ENCODE measurements around the gene CHGA.

CHGA gene

DNA sequence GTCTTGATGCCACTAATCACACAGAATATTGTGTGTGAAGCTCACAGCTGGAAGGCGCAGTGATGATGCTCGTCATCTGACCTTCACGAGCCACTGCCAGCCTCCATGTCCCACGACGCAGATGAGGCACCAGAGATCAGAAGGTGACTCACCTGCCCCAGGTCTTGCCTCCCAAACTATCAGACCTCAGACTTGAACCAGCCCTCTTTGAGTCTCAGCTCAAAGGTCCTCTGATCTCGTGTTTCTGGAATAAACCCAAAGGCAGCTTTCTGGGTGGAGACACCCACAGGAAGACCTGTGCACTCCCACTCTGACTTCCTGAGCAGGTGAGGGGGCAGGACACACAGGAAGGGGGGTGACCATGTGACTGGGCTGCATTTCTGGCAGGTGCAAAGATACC, 19.6 kb upstream of the CHGA start:
- DNase-seq (ENCODE audit: low spot score): no peak

DNA sequence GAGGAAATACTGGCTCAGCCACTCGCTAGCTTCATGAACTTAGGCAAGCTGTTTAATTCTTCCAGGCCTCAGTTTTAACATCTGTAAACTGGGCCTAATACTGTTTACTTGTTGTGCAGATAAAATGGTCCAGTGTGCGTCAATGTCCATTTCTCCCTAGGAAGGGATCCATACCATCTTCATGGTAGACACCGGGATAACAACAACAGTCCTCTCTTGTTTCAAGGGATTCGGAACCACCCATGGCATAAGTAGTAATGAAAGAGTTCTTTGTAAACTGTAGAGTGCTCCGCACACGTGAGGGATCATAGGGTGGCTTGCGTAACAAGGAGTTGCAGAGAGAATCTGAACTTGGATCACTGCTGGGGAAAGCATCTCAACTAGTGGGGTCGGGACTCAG, 17.3 kb upstream of the CHGA start:
- no peak for DNase-seq (ENCODE audit: low spot score)

DNA sequence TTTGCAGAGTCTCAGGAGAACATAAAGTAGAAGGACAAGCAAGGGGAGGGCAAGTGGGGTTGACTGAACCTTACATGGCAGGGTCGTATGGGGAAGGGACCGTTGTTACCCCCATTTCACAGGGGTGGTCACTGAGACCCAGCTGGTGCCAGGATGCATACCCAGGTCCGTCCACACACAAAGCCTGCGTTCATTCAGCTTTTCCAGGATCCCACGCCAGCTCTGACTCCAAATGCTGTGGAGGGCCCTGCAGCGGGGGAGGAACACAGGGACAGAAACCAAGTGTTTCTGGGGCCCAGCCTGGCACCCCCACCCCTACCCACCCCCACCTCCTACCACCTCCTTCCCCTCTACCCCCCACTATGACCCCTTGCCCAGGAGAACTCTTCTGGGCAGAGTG, 16.5 kb upstream of the CHGA start:
- no peak for DNase-seq (ENCODE audit: low spot score)

DNA sequence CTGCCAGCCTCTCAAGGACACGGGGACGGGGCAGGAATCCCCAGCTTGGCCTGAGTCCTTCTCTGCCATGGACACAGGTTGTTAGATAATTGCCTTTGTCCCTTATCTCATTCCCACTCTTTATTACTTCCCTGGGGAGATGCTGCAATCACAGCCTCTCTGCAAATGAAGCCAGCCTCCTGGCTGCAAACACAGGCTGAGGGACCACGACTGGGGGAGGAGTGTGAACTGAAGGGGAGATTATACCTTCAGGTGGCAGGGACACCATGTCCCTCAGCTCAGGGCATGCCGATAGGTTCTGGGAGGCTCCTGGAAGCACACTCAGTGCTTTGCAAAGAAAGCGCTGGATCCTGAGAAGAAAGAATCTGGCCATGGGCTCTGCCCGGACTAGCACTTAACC, 16.1 kb upstream of the CHGA start:
- peak; percentile 60 for DNase-seq (ENCODE audit: low spot score)

DNA sequence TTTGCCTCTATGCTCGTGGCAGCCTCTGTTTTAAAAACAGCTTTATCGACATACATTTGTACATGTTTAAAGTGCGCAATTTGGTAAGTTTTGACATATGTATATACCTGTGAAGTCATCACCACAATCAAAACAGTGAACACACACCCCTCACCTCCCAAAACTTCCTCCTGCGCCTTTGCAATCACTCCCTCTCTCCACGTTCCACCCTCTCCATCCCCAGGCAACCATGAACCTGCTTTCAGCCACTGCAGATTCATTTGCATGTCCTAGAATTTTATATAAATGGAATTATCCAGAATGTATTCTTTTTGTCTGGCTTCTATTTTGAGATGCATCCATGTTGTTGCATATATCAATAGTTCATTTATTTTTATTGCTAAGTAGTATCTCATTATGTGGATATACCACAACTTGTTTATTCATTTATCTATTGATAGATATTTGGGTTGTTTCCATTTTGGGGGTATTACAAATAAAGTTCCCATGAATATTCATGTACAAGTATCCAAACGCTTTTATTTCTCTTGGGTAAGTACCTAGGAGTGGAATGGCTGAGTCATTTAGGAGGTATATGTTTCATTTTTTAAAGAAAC, 15.5 kb upstream of the CHGA start:
- DNase-seq (ENCODE audit: low spot score): no peak

DNA sequence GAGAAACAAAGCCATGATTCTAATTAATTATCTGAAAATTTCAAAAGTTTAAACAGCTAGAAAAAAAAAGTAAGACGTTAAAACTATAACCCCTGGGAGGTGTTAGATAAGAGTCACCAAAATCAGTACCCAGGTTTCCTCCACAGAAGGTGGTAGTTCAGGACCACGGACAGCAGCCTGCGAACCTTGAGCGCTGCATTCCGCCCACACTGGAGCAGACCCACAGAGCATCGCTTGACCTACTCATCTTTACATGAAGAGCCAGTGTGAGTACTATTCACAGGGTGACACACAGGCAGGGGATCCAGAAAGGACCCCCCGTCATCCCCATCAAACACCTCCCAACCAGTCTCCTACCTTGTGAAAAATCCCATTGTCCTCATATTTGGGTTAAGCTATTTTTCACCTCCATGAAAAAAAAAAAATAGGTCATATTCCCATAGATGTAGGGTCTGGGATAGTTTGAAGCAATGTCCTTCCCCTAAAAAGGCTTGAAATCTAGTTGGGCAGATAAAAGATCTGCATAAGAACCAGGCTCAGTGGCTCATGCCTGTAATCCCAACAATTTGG, 8.8 kb upstream of the CHGA start:
- DNase-seq (ENCODE audit: low spot score): peak; percentile 55

DNA sequence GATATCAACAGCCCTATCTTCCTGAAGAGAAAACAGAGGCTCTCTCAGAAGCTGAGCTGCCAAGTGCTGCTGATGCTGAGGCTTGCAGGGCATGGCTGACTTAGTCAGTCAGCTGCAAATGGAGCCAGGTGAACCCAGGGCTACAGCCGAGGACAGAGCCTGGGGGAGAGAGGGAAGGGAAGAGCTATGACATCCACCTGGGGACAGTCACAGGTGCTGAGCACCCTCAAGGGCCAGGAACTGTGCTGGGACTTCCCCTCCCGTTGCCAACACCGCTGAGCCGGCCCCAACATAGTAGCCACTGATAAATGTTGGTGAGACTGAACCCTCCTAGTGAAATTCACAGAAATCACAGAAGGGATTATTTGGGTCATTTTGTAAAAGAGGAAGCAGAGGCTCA, 6.7 kb upstream of the CHGA start:
- DNase-seq (ENCODE audit: low spot score): no peak

DNA sequence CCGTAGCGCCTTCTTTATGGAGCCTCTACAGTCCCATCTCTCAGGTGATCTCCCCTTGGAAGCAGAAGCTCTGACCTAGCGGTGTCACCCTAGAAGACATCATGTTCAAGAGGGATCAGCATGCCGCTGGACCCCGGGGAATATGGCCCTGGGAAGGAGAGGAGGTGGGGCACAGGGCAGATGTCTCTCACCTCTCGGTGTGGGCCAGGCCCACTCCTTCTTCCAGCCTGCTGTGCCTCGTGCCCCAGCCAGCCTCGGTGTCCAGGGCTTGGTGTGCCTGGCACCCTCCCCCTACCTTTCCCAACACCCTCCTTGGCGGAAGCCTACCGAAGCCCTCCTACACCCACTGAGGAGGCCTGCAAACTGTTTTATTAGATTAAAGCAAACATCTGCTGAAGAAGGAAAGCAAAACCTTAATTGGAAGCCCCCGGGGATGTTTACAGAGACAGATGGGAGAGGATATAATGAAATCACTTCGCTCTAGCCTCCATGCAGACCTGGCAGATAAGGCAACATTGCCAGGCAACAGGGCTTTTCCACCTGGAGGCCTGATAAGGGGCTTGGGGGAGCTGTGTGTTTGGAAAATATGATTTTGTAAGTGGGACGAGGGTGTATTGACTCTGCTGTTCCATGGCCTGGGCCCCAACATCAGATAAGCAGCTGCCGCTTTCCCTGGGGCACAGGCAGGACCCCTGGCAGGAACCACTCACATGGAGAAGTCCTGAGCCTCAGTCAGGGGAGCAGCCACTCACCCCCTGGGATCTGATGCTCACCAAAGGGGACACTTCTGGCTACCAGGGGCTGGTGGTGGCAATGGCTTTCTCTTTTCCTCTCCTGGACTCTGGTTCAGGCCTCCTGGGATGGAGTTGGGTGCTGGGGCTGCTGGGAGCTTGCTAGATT, 5.7 kb upstream of the CHGA start:
- DNase-seq (ENCODE audit: low spot score): no peak

DNA sequence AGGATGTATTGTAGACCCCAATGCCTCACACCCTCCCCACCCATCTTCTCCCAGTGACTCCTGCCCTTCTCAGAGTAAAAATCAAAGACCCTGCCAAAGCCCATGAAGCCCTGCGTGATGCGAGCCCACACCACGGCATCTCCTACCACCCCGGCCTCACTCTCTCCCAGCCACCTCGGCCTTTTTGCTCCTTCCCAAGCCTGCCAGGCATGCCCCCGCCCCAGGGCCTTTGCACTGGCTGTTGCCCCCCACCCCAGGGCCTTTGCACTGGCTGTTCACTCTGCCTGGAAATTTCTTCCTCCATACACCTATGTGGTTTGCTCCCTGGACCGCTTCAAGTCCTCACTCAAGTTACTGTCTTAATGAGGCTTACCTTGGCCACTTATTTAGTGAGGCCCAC, 5.0 kb upstream of the CHGA start:
- no peak for DNase-seq (ENCODE audit: low spot score)

DNA sequence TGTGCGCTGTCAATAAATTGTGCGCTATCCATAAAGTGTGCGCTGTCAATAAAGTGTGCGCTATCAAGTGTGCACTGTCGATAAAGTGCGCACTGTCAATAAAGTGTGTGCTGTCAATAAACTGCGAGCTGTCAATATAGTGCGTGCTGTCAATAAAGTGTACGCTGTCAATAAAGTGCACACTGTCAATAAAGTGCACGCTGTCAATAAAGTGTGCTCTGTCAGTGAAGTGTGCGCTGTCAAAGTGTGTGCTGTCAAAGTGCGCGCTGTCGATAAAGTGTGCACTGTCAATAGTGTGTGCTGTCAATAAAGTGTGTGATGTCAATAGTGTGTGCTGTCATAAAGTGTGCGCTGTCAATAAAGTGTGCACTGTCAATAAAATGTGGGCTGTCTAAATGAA, 2.9 kb upstream of the CHGA start:
- DNase-seq (ENCODE audit: low spot score): no peak

DNA sequence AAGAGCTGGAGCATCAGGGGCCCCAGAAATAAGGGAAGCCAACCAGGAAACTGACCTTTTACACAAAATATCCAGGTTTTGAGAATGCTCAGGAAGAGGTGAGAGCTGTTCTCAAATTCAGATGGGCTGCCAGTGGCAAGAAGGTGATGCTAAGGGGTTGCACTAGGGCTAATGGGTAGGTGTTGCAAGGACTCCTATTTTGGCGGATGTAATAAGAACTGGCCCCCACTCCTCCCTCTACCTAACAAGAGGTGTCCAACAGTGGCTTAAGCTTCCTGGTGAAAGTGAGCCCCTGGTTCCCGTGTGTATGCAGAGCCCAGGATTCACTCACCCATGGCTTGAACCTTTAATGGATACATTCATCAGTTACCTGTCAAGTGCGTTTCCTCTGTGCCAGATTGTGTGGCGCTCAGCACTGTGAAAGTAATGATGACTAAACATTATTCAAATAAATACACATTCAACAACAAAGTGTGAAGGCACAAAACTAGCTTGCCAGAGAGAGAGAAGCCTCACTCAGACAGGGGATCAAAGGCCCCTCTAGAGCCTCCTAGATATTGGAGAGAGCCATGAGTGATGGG, 705 bp upstream of the CHGA start:
- no peak for DNase-seq (ENCODE audit: low spot score)

DNA sequence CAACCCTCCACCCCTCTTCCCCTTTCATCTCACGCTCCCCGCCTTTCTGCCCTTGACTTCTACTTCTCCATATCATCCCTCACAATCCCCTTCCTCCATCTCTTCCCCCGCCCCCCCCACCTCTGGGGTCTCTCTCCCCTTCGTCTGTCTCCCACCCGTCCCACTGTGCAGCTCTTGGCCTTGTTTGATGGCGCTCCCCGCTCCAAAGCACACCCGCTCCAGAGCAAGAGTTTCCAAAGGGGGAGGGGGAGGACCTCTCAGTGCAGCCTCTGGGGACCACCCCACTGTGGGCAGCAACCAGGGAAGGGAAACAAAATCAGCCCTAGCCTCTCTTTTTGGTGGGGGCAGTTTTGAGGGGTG, 774 bp downstream of the CHGA start:
- no peak for DNase-seq (ENCODE audit: low spot score)

DNA sequence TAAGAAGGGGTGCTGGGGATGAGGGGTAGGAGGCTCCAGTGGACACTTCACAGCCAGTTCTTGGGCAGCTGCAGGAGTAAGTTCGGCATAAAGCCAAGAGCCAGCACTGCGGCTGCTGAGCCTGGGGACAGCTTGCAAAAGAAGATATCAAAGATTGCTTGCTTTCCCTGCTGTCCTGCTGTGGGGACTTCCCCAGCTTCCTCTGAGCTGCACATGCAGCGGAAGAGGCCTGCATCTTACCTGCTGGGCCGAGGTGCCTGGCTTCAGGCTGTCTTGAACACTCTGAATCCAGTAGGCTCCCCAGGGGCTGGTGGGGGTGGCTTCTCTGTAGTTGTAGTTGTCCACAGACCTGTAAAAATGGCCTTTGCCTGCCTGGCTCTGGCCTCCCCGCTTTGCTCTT, 1.3 kb downstream of the CHGA start:
- DNase-seq (ENCODE audit: low spot score): no peak

DNA sequence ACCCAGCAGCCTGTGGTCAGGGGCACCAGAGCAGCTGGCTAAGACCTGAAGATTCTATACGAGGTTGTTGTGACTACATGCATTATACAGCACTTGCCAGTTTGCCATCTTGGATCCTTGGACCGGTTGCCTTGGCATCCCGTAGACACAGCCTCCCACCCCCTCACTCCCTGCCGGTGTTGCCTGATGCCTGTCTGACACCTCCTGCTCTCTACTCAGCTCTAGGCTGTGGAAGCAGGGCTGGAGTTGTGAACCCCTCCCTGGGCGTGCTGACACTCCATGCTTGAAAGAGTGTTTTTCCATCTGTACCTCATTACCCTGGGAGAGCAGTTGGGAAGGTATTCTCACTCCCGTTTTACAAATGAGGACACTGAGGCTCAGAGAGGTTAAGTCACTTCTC, 2.5 kb downstream of the CHGA start:
- DNase-seq (ENCODE audit: low spot score): no peak

DNA sequence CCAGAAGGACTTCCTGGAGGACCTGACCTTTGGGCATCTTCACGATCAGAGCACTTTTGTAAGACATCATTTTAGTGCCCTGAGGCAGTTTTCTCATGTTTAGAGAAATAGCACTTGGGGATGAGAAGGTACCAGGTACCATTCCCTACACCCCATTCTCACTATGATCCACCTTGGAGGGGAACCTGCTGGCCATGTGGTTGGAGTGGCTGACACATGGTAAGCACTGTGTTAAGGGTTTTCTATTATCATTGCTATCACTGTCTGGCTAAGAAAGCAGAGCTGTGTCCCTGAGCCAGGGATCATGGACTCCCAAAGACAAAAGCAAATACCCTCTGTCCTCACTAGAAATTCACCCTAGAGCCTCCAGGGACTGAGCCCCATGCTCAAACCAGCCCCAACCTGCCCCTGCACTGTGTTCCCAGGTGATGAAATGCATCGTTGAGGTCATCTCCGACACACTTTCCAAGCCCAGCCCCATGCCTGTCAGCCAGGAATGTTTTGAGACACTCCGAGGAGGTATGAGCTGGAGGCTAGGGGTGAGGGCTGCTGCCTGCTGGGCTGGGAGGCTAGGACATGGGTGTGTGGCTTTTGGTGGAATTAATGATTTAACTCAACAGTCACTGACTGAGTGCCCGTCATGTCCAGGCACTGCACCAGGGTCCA, 3.4 kb downstream of the CHGA start:
- no peak for DNase-seq (ENCODE audit: low spot score)

DNA sequence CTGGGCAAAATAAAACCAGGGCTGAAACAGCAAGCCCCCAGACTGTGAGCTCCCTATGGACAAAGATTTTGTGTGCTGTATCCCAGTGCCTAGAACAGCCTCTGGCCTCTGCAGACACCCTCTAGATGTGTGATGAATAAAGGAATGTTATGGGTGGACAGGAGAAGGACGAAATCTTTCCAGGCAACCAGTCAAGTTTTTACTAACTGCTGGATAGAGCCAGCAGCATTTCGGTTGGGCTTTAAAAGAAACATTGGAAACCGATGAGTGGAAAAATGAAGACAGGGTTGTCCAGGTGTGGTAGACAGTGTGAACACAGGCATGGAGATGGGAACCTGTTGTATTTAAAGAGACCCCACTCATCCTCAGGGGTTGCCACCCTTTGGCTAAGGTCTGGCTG, 4.0 kb downstream of the CHGA start:
- no peak for DNase-seq (ENCODE audit: low spot score)

DNA sequence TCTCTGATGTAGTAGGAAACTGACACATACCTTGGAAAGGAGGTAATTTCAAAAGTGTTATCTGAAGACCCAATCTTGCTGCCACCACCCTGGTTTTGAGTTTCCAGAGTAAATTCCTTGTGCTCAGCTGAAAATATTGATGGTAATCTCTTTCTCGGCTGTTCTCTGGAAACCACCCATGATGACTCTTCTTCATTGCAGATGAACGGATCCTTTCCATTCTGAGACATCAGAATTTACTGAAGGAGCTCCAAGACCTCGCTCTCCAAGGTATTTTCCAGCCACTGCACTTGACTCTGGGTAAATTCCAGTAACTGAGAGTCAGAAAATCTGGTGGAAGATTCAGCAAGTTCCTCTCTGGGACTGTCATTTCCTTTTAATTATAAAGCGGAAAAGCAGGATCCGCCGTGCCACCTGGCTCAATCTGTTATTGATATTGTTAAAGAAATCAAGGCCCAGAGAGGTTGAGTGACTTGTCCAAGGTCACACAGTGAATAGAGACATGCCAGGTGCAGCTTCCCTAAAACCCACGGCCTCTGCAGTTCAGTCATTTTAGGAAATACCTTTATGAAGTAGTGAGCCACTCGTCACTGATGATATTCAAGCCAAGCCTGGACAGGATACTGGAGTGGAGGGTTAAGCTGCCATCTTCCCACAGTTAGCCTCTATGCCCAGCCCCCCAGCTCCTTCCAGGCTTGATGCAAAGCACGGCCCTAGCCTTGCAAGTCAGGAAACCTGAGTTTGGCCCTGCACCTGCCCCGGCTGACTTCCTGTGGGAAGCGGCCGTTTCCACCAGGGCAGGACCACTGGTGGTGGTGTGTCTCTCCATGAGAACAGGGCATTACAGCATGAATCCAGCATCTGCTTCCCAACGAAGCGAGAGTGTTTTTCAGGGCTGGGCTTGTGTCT, 4.7 kb downstream of the CHGA start:
- no peak for DNase-seq (ENCODE audit: low spot score)

DNA sequence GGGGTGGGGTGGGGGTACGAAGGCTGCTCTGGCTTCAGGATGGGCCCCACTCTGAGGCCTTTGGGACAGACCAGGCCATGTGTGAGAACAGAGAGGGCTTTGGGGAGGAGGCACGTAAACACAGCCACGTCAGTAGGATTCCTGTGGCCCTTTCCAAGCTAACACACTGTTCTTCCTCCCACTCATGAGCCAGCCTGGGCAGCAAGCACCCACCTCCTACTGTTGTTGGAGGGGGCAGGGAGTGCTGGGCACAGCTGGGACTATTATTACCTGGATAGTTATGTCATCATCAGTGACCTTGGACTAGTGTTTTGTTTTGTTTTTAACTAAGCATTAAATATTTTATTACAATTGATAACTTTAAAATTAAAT, 5.3 kb downstream of the CHGA start:
- no peak for DNase-seq (ENCODE audit: low spot score)

DNA sequence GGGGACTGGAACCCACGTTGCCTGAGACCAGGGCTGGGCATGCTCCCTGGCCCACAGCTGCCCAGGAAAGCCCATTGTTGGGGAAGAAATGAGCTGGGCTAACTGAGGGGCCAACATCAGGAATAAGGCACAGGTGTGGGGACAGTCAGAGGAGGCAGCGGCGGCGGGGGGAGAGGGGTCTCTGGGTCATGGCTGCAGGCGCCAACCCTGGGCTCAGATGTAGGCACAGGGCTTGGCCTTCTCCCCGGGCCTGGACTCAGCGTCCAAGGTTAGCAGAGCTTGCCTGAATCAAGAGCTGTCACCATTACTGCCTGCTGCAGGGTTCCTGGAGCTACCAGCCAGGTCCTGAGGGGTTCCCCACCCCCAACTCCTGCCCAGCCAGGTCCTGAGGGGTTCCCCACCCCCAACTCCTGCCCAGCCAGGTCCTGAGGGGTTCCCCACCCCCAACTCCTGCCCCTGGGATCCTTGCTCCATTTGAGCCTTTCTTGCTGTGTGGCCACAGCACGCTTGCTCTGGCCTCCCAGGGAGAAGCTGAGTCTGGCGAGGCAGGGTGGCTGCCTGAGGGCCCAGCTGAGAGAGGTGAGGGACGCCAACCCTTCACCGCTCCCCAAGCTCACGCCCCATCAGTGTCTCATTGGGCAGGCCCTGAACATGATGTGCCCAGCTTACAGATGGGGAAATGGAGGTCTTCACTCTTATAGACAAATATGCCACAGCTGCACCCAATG, 6.2 kb downstream of the CHGA start:
- no peak for DNase-seq (ENCODE audit: low spot score)

DNA sequence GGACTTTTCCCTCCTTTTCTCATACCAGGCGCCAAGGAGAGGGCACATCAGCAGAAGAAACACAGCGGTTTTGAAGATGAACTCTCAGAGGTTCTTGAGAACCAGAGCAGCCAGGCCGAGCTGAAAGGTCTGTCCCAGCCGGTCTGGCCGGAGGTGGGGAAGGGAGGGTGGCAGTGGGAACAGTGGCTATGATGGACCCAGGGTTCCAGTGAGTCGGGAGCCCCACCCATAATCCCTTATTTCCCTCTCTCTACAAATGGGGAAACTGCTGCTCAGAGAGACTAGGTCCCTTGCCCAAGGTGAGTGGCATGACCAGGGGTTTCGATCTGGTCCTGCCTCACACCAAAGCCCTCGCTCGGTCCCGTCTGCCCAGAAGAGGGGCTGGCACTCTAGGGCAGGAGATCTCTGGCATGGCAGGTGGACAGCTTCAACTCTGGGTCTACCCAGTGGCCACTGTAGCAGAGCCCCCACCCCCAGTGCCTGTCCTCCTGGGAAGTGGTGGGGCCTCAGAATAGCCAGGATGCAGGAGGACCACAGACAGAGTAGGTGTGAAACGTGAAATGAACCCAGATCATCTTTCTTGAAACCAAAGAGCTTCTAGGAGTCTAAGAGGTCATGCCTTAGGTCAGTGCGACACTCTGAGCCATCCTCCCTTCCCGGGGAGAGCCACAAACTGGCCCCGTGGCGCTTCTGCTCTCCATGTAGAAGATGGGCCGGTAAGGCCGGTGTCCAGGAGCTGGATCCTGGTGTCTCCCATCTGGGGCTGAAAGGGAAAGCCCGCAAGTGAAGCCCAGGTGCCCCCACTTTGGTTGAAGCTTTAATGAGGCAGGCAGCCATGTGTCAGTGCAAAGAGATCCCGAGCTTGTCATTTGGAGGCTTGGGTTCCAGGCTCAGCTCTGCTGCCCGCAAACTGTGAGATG, 7.0 kb downstream of the CHGA start:
- no peak for DNase-seq (ENCODE audit: low spot score)
